Limb (tissue), 2 donors: ENCODE data around the gene REEP3.
"Not testable (repeated sequence)": the region's sequence is repeated elsewhere in the genome, so short reads cannot be mapped to it uniquely, and the experiment has no call there.

ENCODE experiments used
- DNase-seq, 2 donors: peaks; one replicate each; pipeline ENCODE4 v3.0.0-alpha.2; 2016; ENCODE audit errors: extremely low spot score in 2 of 2

REEP3 gene, protein sequence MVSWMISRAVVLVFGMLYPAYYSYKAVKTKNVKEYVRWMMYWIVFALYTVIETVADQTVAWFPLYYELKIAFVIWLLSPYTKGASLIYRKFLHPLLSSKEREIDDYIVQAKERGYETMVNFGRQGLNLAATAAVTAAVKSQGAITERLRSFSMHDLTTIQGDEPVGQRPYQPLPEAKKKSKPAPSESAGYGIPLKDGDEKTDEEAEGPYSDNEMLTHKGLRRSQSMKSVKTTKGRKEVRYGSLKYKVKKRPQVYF

DNA sequence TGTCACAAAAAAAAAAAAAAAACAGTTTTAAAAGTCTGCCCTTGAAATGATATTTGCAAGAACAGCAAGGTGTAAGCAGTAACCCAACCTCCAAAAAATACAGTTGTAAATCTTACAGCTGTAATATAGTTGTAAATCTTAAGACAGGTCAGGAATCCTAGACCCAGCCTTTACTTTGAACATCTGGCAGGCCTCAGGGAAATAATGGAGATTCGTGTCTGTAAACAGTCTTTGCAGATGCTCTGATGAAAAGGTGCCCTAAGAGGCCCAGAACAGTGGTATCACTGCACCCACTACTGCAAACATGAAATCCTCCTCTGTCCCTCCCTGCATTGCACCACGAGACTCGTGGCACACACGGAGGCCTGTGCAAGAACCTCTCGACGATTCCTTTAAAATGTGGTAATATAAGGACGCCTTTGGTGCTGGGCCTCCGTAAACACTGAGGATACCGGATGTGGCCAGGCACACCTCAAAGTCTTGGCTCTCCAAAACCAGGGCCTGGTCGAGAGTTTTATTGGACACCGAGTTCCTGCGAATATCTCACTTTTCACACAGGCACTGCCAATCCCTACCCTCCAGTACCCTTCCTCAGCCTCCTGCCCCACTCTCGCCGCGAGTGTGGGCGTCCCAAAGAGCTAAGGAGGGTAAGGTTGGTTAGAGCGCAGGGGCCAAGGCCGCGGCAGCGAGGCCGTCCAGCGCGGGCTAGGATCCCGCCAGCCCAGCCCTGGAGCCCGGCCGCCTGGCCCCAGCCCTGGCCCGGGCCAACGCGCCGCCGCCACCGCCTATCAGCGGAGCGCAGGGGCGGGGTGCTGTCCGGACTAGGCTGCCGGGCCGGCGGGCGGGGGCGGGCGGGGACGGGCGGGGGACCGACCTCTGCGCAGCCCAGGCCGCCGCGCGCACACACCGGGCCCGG, at the start of gene REEP3:
Gene REEP3 (plus strand): TSS at position 902 of the 916 bp plus-strand sequence. CDS start 145 bp downstream, outside the sequence.
- peak in 1 of 2 donors; percentile 34 for DNase-seq

DNA sequence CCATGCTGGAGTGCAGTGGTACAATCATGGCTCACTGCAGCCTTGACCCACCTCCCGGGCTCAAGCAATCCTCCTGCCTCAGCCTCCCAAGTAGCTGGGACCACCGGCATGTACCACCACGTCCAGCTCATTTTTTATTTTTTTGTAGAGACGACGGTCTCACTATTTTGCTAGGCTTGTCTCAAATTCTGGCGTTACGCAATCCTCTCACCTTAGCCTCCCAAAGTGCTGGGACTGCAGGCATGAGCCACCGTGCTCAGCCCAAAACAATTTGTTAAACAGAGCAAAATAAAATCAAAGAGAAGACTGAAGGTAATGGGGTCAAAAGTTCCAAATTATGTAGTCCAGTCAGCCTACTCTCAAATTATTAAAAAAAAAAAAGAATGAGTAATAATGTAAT, 46.7 kb upstream of the REEP3 start:
- no peak for DNase-seq

DNA sequence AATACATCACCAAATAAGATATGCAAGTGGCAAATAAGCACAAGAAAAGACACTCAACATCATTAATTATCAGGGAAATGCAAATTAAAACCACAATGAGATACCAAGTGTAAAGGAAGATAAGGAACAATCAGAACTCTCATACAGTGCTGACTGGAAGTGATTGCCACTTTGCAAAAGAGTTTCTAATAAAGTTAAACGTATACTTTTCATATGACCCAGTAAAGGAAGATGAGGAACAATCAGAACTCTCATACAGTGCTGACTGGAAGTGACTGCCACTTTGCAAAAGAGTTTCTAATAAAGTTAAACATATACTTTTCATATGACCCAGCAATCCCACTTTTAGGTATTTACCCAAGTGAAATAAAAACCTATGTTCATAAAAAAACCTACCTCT, 43.3 kb upstream of the REEP3 start:
- no peak for DNase-seq

DNA sequence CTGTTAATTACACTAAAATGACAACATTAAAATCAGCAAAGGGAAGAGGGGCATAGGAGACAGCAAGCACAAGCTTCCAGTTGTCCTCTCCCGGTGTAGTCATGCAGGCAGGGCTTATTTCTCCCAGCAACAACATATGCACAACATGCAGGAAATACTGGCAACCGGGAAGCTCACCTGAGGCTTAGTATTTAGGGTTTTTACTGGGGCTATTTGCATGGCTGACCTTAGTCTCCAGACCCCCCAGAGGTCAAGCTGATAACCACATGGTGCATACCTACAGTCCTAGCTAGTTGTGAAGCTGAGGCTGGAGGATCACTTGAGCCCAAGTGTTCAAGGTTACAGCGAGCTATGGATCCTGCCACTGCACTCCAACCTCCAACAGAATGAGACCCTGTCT, 42.6 kb upstream of the REEP3 start:
- no peak for DNase-seq

DNA sequence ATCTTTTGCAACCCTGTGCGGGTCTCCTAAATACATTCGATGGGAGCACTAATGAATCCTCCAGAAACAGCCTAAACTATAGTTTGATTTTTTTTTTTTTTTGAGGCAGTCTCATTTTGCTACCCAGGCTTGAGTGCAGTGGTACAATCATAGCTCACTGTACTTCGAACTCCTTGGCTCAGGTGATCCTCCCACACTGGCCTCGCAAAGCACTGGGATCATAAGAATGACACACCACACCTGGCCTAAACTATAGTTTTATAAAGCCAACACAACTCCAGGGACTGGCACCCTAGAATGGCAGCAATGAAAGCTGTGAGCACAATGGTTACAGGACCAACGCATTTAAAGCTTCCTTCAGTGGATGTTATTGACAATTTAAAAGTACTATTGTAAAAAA, 41.0 kb upstream of the REEP3 start:
- no peak for DNase-seq

DNA sequence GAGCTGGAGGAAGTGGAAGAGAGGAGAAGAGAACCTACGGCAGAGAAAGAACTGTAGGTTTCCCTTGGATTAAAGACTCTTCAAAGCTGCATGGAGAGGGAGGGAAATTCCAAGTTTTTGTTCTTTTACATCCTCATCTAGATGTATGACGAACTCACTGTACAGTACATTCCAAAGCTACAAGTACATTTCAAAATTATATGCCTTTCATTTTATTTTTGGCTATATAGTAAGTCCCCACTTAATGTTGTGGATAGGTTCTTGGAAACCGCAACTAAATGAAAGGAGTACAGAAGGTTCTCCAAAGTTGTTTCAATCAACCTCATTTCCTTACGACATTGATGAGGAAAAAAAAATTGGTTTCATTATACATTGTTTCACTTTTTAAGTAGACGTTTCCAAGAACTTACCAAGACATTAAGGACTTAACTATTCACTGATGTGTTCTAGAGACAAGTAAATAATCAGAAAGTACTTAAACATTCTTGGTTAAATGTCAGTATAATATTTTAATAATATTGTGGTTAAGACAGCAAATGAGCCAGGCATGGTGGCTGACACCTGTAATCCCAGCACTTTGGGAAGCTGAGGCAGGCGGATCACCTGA, 39.3 kb upstream of the REEP3 start:
- no peak for DNase-seq

DNA sequence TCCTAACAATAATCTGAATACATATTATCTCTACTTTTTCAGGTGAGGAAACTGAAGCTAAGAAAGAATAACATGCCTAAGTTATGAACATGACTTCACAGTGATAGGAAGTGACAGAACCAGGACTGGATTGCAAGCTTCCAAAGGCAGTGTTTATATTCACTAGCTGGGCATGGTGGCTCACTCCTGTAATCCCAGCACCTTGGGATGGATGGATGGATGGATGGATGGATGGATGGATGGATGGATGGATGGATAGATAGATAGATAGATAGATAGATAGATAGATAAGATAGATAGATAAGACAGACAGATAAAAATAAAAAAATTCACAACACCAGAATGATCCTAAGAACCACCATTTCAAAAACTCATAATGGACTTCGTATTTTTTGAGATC, 37.2 kb upstream of the REEP3 start:
- no peak for DNase-seq

DNA sequence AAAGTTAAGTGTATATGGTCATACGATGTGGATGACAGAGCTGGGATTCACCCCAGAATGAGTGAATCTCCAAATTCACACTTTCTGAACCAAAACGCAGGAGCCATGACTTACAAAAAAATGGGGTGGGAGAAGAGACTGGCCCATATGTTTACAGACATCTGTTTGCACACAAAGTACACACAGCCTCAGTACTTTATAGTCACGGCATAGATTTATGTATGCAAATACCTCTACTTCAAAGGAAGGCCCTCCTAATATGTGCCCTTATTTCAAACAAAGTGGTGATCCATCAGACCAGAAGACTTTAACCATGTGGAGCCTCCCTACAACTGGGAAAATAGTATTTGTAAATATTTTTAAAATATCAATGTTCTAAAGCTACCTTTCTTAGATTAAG, 33.2 kb upstream of the REEP3 start:
- DNase-seq: no peak

DNA sequence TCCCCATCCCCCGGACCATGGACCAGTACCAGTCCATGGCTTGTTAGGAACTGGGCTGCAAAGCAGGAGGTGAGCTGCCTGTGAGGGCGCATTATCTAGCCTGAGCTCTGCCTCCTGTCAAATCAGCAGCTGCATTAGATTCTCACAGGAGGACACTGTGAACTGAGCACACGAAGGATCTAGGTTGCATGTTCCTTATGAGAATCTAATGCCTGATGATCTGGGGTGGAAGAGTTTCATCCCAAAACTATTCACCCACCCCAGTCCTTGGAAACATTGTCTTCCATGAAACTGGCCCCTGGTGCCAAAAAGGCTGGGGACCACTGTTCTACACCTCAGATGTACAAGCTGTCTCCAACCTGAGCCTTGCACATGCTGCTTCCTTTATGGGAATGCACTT, 31.4 kb upstream of the REEP3 start:
- no peak for DNase-seq

DNA sequence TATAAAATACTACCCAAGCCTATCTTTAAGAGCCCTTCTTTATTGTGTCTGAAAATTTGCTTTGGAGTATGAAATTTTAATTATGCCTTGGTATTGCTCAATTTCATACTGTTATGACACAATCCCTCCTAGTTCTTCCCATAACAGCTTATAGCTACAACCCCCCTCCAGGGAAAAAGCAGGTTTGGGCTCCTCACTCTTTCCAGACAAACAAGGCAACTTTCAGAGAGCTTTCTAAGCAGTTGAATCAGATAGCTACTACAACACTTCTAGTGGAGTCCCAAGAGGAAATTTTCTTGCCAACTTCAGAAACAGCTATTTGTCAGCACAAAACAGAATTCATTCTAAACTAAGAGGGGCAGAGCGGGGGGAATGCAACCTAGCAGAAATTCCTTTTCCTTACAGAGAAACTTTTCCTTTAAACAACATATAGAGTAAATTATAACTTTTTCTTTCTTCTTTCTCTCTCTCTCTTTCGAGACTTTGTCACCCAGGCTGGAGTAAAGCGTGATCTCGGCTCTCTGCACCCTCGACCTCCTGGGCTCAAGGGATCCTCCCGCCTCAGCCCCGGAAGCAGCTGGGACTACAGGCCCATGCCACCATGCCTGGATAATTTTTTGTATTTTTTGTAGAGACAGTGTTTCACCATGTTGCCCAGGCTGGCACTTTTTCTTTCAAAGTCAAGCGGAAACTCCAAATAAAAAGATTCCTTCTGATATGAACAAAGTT, 29.4 kb upstream of the REEP3 start:
- DNase-seq: peak in 1 of 2 donors; percentile 61

DNA sequence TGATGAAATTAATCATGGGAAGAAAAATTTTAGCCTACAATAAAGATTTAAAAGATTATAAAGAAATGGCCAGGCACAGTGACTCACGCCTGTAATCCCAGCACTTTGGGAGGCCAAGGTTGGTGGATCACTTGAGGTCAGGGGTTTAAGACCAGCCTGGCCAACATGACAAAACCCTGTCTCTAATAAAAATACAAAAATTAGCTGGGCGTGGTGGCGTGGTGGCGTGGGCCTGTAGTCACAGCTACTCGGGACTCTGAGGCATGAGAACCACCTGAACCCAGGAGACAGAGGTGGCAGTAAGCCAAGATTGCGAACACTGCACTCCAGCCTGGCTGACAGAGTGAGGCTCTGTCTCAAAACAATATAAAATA, 28.9 kb upstream of the REEP3 start:
- DNase-seq: not testable (repeated sequence)

DNA sequence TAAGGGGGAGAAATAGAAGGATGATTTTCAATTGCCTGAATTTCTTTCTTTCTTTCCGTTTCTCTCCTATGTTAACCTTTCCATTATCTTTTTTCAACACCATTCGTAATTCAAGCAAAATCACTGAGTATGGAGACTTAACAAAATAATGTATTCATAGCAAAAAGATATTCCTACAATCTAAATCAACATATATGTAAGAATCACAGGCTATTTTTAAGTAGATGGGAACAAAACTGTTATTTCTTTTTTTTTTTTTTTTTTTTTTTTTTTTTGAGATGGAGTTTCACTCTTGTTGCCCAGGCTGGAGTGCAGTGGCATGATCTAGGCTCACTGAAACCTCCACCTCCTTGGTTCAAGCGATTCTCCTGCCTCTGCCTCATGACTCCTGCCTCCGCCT, 28.2 kb upstream of the REEP3 start:
- no peak for DNase-seq

DNA sequence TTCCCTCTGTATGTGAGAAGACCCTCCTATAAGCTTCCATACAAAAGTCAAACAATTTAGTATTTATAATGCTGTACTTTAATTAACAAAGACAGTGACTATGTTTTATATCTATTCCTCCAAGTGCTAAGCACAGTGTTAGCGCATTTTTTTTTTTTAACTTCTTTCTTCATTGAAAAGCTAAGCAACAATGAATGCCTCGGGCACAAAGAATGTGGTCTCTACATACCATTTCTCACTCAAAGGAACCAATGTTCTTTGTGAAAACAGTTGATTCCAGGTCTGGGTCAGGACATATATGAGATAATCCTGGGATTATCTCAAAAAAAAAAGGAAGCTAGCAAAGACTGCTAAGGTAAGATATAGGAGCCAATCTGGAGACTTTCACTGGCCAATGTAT, 26.2 kb upstream of the REEP3 start:
- DNase-seq: no peak

DNA sequence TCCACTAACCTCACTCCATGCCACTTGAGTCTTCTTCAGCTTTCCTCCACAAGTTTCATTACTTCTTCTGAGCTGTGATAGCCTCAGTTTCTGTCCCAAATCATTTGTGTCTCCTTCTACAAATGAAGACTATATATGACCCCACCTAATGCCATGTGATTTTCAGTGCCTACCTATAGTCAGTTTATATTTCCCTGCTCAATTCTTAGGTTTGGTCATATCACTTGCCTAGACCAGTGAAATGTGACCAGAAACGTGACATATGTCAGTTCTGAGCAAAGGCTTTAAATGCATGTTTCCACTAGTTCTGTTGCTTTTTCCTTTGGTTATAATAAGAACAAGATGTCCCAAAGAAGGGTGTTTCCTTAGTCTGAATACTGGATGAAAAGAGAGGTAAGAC, 24.6 kb upstream of the REEP3 start:
- DNase-seq: no peak

DNA sequence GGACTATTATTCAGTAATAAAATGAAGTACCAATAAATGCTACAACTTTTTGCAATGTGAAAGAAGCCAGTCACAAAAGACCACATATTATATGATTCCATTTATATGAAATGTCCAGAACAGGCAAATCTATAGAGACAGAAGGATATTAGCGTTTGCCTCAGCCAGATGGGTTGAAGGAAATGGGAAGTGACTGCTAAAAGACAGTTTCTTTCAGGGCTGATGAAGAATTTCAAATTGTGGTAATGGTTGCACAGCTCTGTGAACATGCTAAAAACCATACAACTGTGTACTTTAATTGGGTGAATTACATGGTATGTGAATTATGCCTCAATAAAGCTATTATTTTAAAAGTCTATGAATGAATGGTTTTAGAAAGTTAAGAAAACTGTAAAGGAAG, 23.9 kb upstream of the REEP3 start:
- DNase-seq: no peak

DNA sequence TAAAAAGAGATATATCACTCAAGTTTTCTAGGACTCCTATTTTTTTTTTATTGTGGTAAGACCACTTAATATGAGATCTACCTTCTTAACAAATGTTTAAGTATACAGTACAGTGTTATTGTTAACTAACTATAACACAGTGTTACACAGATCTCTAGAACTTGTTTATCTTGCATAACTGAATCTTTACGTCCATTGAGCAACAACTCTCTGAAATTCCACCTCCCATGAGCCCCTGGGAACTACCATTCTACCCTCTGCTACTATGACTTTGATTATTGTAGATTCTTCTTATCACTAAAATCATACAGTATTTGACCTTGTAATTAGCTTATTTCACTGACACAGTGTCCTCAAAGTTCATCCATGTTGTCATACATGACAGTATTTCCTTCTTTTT, 22.5 kb upstream of the REEP3 start:
- DNase-seq: no peak

DNA sequence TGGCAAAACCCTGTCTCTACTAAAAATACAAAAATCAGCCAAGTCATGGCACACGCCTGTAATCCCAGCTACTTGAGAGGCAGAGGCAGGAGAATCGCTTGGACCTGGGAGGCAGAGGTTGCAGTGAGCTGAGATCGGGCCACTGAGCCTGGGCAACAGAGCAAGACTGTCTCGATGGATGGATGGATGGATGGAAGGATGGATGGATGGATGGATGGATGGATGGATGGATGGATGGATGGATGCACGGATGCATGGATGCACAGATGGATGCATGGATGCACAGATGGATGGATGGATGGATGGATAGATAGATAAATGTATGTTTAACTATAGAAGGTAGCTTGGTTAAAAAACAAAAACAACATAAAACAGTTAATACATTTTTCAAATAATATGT, 20.6 kb upstream of the REEP3 start:
- not testable (repeated sequence) for DNase-seq

DNA sequence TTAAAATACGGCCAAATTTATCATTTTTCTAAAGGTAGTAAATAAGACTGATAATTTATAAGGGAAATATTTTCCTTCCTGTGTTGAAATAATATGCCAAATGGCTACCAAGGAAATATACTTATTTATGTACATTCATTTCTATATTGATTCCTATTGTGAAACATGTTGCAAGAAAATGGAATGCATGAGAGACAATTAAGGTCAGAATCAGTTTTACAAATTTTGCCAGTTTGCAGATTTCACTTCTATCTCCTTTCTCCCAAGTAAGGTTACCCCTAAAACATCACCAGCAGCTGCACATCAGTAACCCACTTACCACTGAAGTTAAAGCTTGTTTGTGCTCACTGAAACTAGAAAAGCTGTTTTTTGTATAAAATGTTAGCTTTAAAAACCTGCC, 19.2 kb upstream of the REEP3 start:
- no peak for DNase-seq

DNA sequence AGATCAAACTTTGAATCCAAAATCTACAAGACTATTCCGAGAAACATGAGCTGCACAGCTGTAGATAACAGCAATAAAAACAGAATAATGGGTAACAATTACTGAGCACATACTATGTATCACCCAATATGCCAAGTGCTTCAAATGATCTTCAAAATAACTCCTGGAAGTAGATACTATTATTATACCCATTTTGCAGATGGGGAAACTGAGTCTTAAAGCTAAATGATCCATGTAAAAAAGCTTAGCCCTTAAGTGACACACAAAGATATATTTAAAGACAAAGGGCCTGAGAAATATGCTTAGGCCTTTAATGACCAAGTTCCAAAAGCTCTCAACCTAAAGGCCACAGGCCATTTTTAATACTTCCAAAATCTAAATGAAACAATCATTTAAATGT, 18.4 kb upstream of the REEP3 start:
- DNase-seq: no peak

DNA sequence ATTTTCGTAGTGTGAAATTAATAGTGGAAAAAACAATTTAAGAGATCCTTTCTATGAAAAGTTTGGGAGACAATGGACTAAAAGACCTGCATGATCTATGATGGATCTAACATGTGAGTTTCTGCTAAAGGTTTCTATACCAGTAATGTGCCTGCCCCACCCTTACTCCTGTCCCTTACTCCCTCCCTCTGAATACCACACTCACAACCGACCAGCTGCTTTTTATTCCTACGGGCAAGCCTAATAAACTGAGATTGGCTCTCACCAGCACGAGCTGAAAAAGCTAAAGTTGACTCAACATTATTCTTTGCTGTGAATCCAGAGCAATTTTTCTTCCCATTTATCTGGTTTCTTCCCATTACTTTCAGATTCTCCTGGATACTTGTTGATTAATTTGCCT, 17.8 kb upstream of the REEP3 start:
- no peak for DNase-seq

DNA sequence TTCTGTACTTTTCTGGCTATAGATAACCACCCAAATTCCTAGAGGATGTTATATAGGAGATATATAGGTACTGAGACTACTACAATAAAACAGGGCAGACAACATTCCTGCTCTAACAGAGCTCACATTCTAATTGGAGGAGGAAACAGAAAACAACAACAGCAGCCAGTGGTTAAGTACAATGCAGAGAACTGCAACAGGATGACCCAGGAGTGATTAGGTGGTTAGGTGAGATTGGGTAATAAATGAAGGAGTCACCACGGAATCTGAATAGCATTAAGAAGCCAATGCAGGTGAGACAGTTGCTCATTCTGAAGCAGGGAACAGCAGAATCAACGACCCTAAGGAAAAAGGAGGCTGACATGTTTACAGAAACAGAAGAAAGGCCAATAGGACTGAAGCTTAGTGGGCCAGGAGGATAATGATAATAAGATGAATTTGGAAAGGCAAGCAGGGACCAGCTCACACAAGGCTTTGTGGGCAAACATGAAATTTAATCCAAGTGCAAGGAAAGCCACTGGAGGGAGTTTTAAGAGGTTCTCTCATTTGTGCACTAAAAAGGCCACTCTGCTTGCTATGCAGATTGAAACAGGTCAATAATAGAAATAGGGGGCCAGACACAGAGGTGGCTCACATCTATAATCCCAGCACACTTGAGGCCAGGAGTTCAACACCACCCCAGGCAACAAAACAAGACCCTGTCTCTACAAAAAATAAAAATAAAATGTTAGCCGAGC, 16.9 kb upstream of the REEP3 start:
- DNase-seq: no peak
